HG03457 (cell line): ENCODE data around the gene ZGRF1.
"Not testable (repeated sequence)": the region's sequence is repeated elsewhere in the genome, so short reads cannot be mapped to it uniquely, and the experiment has no call there.

ENCODE experiments used
- ATAC-seq: cut with Tn5 transposase; IDR thresholded peaks from one replicate; pipeline ENCODE4 v1.9.1; 2021; ENCODE audit warnings: moderate number of reproducible peaks; ENCODE audit not compliant: unreplicated experiment

ZGRF1 gene

GRCh38 chr4:112636688-112637551 is at the start of gene ZGRF1, which contains the start of gene LARP7:
Gene ZGRF1 (minus strand): TSS chr4:112636909. CDS start chr4:112633176, 3,733 bp downstream.
Gene LARP7 (plus strand): TSS chr4:112637143. CDS start chr4:112644670, 7,527 bp downstream.
- peak; percentile 91 for ATAC-seq

DNA sequence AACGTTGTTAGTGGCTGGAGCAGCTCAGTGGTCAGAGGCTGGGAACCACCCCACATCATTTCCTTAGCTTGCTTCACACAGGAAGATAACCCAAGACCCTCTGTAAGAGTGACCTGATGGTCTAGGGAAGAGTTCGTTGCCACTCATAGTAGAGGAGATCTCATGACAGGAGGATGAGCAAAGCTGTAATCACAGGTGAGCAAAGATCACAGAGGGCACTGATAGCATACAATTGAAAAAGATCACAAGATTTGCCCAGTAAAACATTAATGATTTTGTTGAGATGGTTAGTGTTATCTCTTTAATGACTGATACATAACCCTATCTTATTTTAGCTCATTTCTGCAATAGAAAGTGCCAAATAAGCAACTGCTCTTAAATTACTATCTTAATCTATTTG is 44.3 kb upstream of the ZGRF1 start:
- no peak for ATAC-seq

DNA sequence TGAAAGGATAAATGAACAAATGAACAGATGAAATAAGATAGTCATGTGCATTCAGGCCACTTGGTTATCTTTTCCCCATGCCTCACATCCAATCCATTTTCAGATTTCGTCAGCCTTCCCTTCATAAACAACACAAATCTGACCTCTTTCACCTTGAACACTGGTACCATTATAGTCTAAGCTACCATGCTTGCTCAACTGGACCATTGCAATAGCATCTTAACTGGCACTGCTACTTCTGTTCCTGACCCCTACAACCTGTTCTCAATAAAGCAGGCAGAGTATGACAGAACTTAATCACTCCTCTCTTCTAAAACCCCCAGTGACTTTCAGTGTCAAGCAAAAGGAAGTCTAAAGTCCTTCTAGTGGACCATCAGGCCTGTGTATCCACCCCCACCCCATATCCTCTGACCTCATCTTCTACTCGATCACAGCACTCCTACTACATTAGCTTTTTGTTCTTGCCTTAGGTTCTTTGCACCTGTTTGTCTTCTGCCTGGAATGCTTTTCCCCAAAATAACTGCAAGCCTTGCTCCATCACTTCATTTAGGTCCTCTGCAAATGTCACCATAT is 40.9 kb upstream of the ZGRF1 start:
- no peak for ATAC-seq

- ATAC-seq, result no peak
Observed at GRCh38 chr4:112674376-112674775, 37.7 kb upstream of the ZGRF1 start.

GRCh38 chr4:112673686-112674085 is 37.0 kb upstream of the ZGRF1 start:
- ATAC-seq, result no peak

DNA sequence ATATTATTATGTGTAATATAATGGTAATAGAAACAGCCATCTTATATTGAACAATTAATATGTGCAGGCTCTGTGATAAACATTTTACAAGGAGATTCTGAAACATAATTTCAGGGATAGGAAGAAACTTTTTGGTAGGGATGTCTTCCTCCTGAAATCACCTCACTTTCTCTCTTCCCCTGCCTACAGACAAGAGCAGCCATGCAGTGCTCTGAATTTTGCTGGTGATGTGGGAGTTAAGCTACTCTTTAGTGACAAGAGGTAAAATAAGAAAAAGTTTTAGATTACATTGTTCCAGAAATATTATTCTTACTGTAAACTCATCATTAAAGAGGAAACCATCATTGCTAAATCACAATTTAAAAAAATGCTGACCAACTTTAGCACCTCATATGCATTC is 36.4 kb upstream of the ZGRF1 start:
- ATAC-seq, result no peak

DNA sequence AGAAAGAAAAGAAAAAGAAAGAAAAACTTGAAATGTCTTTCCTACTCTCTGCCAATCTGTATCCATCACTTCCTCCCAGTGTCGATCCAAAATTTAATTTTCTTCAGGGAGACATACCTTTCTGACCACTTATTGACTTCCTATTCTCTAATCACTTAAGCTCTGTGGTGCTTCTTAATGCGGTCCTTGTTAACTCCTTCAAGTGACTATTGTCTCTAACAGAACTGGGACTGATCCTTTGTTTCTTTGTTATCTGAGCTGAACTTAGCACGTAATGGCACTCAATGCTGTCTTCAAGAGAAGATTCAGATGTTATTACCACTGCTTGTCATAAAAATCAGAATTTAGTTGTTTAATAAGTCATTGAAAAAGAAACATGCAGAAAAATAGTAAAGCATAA is 31.4 kb upstream of the ZGRF1 start:
- ATAC-seq, result no peak

GRCh38 chr4:112664611-112665010 is 27.9 kb upstream of the ZGRF1 start:
- ATAC-seq, result no peak

- ATAC-seq, result not testable (repeated sequence)
Observed at GRCh38 chr4:112656115-112656514, 19.4 kb upstream of the ZGRF1 start.

DNA sequence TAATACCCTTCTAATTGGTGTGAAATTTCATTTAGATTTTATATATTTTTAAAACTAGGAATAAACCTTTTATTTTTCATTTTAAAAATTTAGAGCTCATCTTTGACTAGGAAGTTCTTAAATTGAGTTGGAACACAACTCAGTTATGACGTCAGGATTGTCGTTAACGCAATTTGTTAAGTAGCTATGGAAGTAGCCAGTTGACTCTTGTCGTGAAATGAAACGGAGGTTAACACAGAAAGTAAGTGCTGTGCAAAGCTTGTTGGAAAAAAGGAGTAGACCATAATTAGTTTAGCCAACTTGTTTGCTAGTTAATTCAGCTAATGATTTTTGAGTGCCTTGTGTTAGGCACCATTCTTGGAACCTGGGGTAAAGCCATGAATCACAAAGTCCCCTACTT is 18.6 kb upstream of the ZGRF1 start:
- no peak for ATAC-seq

GRCh38 chr4:112652216-112652615 is 15.5 kb upstream of the ZGRF1 start:
- ATAC-seq, result no peak

GRCh38 chr4:112651641-112652040 is 14.9 kb upstream of the ZGRF1 start:
- no peak for ATAC-seq

GRCh38 chr4:112650332-112650731 is 13.6 kb upstream of the ZGRF1 start:
- no peak for ATAC-seq

GRCh38 chr4:112649055-112649408 is 12.3 kb upstream of the ZGRF1 start:
- ATAC-seq, result no peak

GRCh38 chr4:112648263-112649054 is 11.8 kb upstream of the ZGRF1 start:
- no peak for ATAC-seq

GRCh38 chr4:112647785-112648184 is 11.1 kb upstream of the ZGRF1 start:
- no peak for ATAC-seq

DNA sequence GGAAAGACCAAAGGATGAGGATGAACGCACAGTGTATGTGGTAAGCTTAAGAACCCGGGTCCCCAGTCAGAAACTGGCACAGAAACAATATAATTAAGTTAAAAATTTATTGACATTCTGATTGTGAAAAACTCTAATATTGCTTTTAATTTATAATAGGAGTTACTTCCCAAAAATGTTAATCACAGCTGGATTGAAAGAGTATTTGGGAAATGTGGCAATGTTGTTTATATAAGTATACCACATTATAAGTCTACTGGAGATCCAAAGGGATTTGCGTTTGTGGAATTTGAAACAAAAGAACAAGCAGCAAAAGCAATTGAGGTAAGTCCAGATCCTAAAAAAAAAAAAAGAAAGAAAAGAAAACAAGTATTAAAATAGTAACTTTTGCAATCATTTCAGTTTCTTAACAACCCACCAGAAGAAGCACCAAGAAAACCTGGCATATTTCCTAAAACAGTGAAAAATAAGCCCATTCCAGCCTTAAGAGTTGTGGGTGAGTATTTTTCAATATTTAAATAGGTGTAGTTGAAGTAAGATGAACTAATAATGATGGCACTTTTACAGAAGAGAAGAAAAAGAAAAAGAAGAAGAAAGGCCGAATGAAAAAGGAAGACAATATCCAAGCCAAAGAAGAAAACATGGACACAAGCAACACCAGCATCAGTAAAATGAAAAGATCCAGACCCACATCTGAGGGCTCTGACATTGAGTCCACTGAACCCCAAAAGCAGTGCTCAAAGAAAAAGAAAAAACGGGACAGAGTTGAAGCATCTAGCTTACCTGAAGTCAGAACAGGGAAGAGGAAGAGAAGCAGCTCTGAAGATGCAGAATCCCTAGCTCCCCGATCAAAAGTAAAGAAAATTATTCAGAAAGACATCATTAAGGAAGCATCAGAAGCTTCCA is 10.2 kb upstream of the ZGRF1 start:
- no peak for ATAC-seq

- ATAC-seq, result no peak
Observed at GRCh38 chr4:112645541-112646329, 9.0 kb upstream of the ZGRF1 start.

- not testable (repeated sequence) for ATAC-seq
Observed at GRCh38 chr4:112644595-112645535, 8.2 kb upstream of the ZGRF1 start.
